Muscle of back (tissue), 11 donors: ENCODE measurements around the gene ECE1. TPM values are rescaled to one million over a fixed set of nuclear protein-coding genes. Genes with fewer than 3 reads are reported as not detected.
"Not testable (repeated sequence)": the region's sequence is repeated elsewhere in the genome, so short reads cannot be mapped to it uniquely, and the experiment has no call there.

Source experiments
- DNase-seq, 3 donors: peaks; one replicate each; pipeline versions ENCODE4 v3.0.0 to v3.0.0-alpha.2; 2013
- polyA plus RNA-seq, 10 donors: library from polyadenylated mRNA; unstranded; fragments of 120-200 nt; gene quantifications; one replicate each; pipeline ENCODE4 v1.2.1, GENCODE V29; 2013; ENCODE audit not compliant: insufficient read length in 10 of 10

Gene ECE1
- polyA plus RNA-seq, 10 donors = 25.5 to 36.4 (median 31.7) TPM

DNA sequence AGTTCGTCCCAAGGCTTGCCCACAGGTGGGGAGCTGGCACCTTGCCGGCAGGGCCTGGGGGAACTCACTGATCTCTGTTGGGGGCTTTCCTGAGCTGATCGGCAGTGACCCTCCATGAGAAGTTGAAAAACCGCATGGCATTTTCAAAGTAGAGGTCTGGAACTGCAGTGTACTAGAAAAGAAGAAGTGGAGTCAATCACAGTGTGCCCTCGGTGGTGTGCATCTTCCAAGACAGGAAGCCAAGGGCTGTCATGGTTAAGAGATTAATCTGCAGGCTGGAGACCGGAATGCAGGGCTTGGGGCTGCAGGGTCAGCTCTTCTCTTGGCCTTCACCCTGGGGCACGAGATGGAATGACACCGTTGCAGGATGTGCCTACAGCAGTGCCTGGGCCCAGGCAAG is 56.8 kb downstream of the ECE1 start:
- no peak for DNase-seq

GRCh38 chr1:21232044-21232443 is 58.2 kb downstream of the ECE1 start:
- DNase-seq = peak; percentile 61 to 82 (median 81)

- peak in 1 of 3 donors; percentile 19 for DNase-seq
These were observed 60.8 kb downstream of the ECE1 start for GRCh38 chr1:21229246-21230000.

GRCh38 chr1:21228224-21228623 is 62.0 kb downstream of the ECE1 start:
- not testable (repeated sequence) for DNase-seq

DNA sequence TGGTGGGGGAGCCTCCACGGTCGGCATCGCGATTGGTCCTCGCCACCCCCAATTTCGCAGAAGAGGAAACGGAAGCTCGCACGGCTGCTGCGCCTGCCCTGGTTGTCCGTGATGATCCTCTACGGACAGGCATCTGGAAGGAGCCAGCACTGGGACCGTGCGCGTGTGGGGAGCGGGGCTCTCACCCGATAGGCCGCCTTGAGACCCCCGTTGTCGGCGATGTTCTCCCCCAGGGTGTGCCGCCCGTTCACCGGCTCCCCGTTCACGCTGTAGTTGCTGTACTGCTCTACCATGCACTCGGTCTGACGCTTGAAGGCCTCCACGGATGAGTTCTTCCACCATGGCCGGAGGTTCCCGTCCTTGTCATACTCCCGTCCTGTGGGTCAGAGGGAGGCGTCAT is 65.2 kb downstream of the ECE1 start:
- no peak for DNase-seq

GRCh38 chr1:21220815-21221214 is 69.4 kb downstream of the ECE1 start:
- DNase-seq = peak in 2 of 3 donors; percentile 17 to 27

GRCh38 chr1:21219674-21220073 is 70.6 kb downstream of the ECE1 start:
- no peak for DNase-seq

GRCh38 chr1:21217812-21218596 is 72.3 kb downstream of the ECE1 start:
- DNase-seq = no peak

- peak in 1 of 3 donors; percentile 34 for DNase-seq
These were observed 73.1 kb downstream of the ECE1 start for GRCh38 chr1:21216835-21217811.

DNA sequence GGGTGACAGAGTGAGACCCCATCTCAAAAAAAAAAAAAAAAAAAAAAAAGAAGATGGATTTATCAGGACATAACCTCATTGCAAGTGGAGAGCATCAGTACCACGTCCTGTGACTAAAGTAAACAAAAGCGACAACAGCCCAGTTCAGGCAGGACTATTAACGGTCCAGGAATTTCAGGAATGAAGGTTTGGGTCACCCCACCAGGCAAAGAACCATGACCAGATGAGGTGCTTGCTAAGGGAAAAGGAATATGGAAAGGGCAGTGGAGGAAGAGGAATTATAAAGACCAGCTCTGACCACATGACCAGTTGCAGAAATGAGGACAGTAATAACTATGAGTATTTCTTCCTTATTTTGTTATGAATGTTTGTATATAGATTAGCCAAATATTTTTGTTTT is 78.1 kb downstream of the ECE1 start:
- DNase-seq = no peak

GRCh38 chr1:21208137-21208700 is 82.0 kb downstream of the ECE1 start:
- not testable (repeated sequence) for DNase-seq

DNA sequence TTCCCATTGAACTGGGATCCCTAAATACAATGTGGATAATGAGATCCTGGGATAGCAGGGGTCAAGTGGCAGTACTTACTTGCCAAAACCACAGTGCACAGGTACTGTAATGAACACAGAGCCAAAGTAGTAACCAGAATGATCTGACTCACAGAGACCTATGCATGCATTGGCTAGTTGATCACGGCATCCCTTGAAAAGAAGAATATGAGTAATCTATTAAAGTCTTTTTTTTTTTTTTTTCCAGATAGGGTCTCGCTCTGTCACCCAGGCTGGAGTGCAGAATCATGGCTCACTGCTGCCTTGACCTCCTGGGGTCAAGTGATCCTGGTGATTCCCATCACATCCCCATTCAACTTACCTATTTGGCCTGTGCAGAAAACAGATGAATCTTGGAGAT is 84.1 kb downstream of the ECE1 start:
- no peak for DNase-seq

DNA sequence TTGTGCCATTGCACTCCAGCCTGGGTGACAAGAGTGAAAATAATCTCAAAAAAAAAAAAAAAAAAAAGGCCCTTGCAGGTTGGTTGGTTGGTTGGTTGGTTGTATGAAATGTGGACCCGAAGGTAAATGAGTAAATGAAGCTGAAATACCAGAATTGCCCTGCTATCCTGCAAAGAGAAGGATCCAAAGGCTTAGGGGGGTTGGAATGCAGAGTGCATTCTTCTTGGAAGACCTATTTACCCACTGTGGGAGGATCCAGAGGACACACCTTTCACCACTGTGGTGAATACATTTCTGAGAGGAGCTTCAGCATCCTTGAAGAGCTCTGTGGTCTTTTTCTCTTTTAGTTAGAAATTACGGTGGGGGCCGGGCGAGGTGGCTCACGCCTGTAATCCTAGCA is 84.8 kb downstream of the ECE1 start:
- DNase-seq = no peak

DNA sequence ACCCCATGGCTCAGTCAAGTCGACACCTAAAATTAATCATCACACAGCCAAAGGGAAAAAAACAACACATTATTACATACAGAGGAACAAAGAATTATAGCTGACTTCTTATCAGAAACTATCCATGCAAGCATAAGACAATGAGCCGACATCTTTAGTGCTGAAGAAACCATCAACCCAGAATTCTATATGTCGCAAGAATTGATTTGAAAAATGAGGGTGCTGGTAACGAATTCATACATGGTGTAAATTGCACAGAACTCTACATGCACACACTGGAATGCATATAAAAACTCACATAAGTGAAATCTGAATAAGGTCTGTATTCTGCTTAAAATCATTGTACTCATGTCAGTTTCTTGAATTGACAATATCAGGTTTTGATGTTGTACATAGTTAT is 88.6 kb downstream of the ECE1 start:
- DNase-seq = no peak

DNA sequence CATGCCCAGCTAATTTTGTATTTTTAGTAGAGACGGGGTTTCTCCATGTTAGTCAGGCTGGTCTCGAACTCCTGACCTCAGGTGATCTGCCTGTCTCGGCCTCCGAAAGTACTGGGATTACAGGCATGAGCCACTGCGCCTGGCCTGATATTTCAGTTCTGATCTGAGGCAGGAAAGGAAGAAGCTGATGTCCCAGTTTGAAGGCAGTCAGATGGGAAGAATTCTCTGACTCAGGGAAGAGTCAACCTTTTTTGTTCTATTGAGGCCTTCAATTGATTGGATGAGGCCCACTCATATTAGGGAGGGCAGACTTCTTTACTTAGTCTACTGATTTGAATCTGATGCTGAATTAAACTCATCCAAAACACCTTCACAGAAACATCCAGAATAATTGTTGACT is 89.0 kb downstream of the ECE1 start:
- not testable (repeated sequence) for DNase-seq

DNA sequence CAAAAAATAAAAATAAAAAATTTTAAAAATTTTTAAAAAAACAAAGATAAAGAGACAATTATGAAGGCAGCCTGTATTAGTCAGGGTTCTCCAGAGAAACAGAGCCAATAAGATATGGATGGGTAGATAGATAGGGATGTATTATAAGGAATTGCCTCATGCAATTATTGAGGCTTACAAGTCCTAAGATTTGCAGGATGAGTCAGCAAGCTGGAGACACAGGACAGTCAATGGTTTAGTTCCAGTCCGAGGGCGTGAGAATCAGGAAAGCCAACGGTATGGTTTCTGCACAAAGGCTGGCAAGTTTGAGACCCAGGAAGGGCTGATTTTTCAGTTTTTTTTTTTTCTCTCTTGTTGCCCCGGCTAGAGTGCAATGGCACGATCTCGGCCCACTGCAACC is 89.5 kb downstream of the ECE1 start:
- DNase-seq = no peak

DNA sequence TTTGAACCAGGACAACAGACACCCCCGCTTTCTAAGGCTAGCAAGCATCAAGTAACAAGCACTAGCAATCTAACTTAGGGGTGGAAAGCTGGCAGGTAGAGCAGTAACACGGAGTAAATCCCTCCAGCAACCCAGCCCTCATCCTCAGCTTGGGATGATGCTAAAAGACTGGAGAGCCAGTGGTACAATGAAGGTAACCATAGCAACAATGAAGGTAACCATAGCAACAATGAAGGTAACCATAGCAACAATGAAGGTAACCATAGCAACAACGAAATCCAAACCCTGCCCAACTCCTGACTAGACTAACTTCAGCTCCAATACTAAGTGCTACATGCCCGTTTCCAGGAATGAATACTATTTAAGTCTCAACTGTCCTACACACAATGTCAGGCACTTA is 91.3 kb downstream of the ECE1 start:
- DNase-seq = no peak

DNA sequence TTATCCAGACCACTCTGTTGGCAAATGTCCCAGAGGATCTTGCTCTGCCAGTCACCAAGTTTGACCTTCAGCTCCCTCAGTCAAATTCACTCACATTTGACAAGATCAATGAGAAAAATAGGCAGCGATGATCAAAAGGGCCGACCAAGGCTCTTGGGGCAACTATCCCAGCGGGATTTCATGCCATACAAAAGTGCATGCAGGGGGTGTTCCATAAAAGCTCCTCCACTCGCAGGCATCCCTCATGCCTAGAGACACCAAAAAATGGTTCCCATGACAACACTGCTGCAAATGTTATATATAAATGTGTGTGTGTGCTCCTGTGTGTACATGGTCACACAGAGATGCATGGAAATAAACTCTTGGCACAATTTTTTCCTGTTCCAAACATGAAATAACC is 97.4 kb downstream of the ECE1 start:
- DNase-seq = no peak

GRCh38 chr1:21192284-21192683 is 98.0 kb downstream of the ECE1 start:
- DNase-seq = peak in 1 of 3 donors; percentile 32

GRCh38 chr1:21190771-21191170 is 99.5 kb downstream of the ECE1 start:
- DNase-seq = not testable (repeated sequence)

GRCh38 chr1:21189906-21190500 is 100.3 kb downstream of the ECE1 start:
- DNase-seq = no peak
